Measurements from ENCODE around the gene ATF2.

Gene ATF2

GRCh38 chr2:175167792-175168563, at the start of gene ATF2:
Gene ATF2 (minus strand): TSS chr2:175168203. CDS start chr2:175136443, 31,760 bp downstream.
- peak; percentile 100 for DNase-seq (ENCODE audit: low spot score)

GRCh38 chr2:175207741-175208438, 39.9 kb upstream of the ATF2 start:
- DNase-seq (ENCODE audit: low spot score), result no peak

GRCh38 chr2:175206866-175207265, 38.9 kb upstream of the ATF2 start:
- no peak for DNase-seq (ENCODE audit: low spot score)

GRCh38 chr2:175205523-175205922, 37.5 kb upstream of the ATF2 start:
- DNase-seq (ENCODE audit: low spot score), result peak; percentile 35

GRCh38 chr2:175203621-175204496, 35.9 kb upstream of the ATF2 start:
- peak; percentile 62 for DNase-seq (ENCODE audit: low spot score)

- no peak for DNase-seq (ENCODE audit: low spot score)
Measured at GRCh38 chr2:175195012-175195411, 27.0 kb upstream of the ATF2 start.

GRCh38 chr2:175188761-175189160, 20.8 kb upstream of the ATF2 start:
- DNase-seq (ENCODE audit: low spot score), result no peak

- peak; percentile 17 for DNase-seq (ENCODE audit: low spot score)
Measured at GRCh38 chr2:175187378-175187777, 19.4 kb upstream of the ATF2 start.

GRCh38 chr2:175183674-175184073, 15.7 kb upstream of the ATF2 start:
- no peak for DNase-seq (ENCODE audit: low spot score)

GRCh38 chr2:175181877-175182308, 13.9 kb upstream of the ATF2 start:
- DNase-seq (ENCODE audit: low spot score), result no peak

GRCh38 chr2:175181104-175181876, 13.3 kb upstream of the ATF2 start, which contains the start of gene ATP5MC3:
Gene ATP5MC3 (minus strand): TSS chr2:175181710. CDS start chr2:175181393, 317 bp downstream.
- DNase-seq (ENCODE audit: low spot score), result peak; percentile 96

GRCh38 chr2:175180701-175181103, 12.7 kb upstream of the ATF2 start:
- peak; percentile 49 for DNase-seq (ENCODE audit: low spot score)

- DNase-seq (ENCODE audit: low spot score), result no peak
Measured at GRCh38 chr2:175176624-175177023, 8.6 kb upstream of the ATF2 start.

GRCh38 chr2:175175896-175176295, 7.9 kb upstream of the ATF2 start:
- peak; percentile 44 for DNase-seq (ENCODE audit: low spot score)

- no peak for DNase-seq (ENCODE audit: low spot score)
Measured at GRCh38 chr2:175175320-175175719, 7.3 kb upstream of the ATF2 start.

GRCh38 chr2:175170659-175171304, 2.8 kb upstream of the ATF2 start:
- no peak for DNase-seq (ENCODE audit: low spot score)

- DNase-seq (ENCODE audit: low spot score), result no peak
Measured at GRCh38 chr2:175169191-175169590, 1.2 kb upstream of the ATF2 start.

- no peak for DNase-seq (ENCODE audit: low spot score)
Measured at GRCh38 chr2:175168564-175168945, 552 bp upstream of the ATF2 start.

GRCh38 chr2:175167076-175167791, 769 bp downstream of the ATF2 start:
- peak; percentile 52 for DNase-seq (ENCODE audit: low spot score)

GRCh38 chr2:175166216-175166824, 1.7 kb downstream of the ATF2 start:
- DNase-seq (ENCODE audit: low spot score), result no peak
